ENCODE data around the gene CDC42SE2.

DNA sequence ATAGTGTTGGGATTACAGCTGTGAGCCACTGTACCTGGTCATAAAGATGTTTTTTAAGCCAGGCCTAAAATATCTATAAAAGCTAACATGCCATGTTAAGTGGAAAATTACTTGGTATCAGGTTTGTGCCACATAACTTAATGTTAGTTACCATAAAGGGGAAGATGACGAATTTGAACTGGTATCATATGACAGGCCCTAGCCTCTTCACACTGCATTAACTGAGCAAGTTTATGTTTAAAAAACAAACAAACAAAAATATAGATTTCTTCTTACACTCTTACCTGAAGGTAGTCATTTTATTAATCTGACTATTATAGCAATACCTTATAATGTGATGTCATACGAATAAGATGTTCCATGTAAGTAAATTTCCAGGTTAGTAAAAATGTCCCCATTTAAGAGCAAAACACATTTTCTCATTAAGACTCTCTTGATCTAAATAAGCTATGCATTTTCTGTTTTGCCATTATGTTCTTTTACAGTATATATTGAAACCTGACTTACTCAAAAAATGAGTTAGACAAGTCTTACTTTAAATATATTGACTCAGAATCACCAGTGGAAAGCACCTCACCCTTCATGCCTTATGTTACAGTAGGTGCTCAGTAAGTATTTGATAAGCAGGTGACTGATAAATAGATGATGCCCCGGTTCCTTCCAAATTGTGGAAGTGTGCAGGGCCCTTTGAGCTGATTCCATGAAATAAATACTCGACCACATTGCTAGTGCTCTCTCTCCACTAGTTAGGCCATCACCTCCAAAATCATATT, 125.4 kb downstream of the CDC42SE2 start:
- TF ChIP-seq EZH2phosphoT487 (IDR thresholded peaks at IDR 0.05; ENCODE audit: unreplicated experiment), result no peak
- TF ChIP-seq, protein P1, sequence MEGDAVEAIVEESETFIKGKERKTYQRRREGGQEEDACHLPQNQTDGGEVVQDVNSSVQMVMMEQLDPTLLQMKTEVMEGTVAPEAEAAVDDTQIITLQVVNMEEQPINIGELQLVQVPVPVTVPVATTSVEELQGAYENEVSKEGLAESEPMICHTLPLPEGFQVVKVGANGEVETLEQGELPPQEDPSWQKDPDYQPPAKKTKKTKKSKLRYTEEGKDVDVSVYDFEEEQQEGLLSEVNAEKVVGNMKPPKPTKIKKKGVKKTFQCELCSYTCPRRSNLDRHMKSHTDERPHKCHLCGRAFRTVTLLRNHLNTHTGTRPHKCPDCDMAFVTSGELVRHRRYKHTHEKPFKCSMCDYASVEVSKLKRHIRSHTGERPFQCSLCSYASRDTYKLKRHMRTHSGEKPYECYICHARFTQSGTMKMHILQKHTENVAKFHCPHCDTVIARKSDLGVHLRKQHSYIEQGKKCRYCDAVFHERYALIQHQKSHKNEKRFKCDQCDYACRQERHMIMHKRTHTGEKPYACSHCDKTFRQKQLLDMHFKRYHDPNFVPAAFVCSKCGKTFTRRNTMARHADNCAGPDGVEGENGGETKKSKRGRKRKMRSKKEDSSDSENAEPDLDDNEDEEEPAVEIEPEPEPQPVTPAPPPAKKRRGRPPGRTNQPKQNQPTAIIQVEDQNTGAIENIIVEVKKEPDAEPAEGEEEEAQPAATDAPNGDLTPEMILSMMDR (conservative IDR thresholded peaks at IDR 0.05; ENCODE audit: low read depth in 2 of 2), result no peak
- no peak for TF ChIP-seq EZH2 (IDR thresholded peaks at IDR 0.05; ENCODE audit: low read depth, unreplicated experiment)
- no peak for TF ChIP-seq POLR2AphosphoS5 (IDR thresholded peaks at IDR 0.05; ENCODE audit: low read depth)
- no peak for TF ChIP-seq ZNF462 (CRISPR knock-in tag; IDR thresholded peaks at IDR 0.05)
- TF ChIP-seq, protein P2, sequence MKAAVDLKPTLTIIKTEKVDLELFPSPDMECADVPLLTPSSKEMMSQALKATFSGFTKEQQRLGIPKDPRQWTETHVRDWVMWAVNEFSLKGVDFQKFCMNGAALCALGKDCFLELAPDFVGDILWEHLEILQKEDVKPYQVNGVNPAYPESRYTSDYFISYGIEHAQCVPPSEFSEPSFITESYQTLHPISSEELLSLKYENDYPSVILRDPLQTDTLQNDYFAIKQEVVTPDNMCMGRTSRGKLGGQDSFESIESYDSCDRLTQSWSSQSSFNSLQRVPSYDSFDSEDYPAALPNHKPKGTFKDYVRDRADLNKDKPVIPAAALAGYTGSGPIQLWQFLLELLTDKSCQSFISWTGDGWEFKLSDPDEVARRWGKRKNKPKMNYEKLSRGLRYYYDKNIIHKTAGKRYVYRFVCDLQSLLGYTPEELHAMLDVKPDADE (IDR thresholded peaks at IDR 0.05), result no peak
- TF ChIP-seq JUNB (IDR thresholded peaks at IDR 0.05; ENCODE audit: unreplicated experiment), result no peak
